GM12878 (cell line): Measurements from ENCODE around the gene CDKL4. TPM values are rescaled to one million over a fixed set of nuclear protein-coding genes. Genes with fewer than 3 reads are reported as not detected.

ENCODE experiments used
- ATAC-seq: fragments of 200-7000 bp; cut with Tn5 transposase; 3 replicates; pipeline ENCODE4 v1.9.1; 2020; ENCODE audit warnings: mild to moderate bottlenecking, moderate library complexity
- BruUV-seq: library from RNA; stranded (reverse); fragments of 400-500 nt; replicated peaks from 2 replicates; lab custom pipeline; 2021; lab: Mats Ljungman, UMichigan
- CTCF ChIA-PET: fragments of 300-600 bp; sonication (Branson Sonifier 250); formaldehyde crosslinking; extraction: SDS; loops from one replicate; lab custom pipeline; 2021; ENCODE audit warnings: inconsistent platforms; lab: Yijun Ruan, JAX
- POLR2A ChIA-PET: fragments of 350-600 bp; formaldehyde crosslinking; extraction: SDS; loops from one replicate; lab custom pipeline; 2021; ENCODE audit warnings: inconsistent platforms; lab: Charles Lee
- RAD21 ChIA-PET: fragments of 300-600 bp; sonication (Branson Sonifier 250); formaldehyde crosslinking; loops from one replicate; lab custom pipeline; 2023; ENCODE audit warnings: antibody characterized with exemption; ENCODE audit not compliant: unreplicated experiment; lab: Charles Lee
- SMC1A ChIA-PET: fragments of 300-600 bp; sonication (Branson Sonifier 250); formaldehyde crosslinking; loops from one replicate; lab custom pipeline; 2023; ENCODE audit not compliant: unreplicated experiment, uncharacterized antibody; lab: Charles Lee
- DNase-seq: peaks from one replicate; pipeline ENCODE4 v3.0.0-alpha.2; 2011; ENCODE audit warnings: low read depth, low spot score
- FAIRE-seq: peaks from 3 replicates; lab custom pipeline; 2011; peaks lifted over from hg19 to GRCh38; lab: Jason Lieb, UNC
- H2AFZ ChIP-seq: 2 replicates; pipeline ENCODE4 v1.6.0; 2011; ENCODE audit warnings: low read depth, low read length, control low read depth; ENCODE audit not compliant: control insufficient read depth
- H3K27ac ChIP-seq: 2 replicates; pipeline ENCODE4 v1.5.1; 2011; ENCODE audit warnings: control low read depth; ENCODE audit not compliant: control insufficient read depth, insufficient read depth
- H3K27me3 ChIP-seq, 2 experiments: replicated peaks in 1 of 2; 2 replicates each; pipeline versions ENCODE4 v1.6.0 to v1.6.1; 2011; ENCODE audit warnings: low read length in 1 of 2; ENCODE audit not compliant: control insufficient read depth in 2 of 2, insufficient read depth in 2 of 2
- H3K36me3 ChIP-seq, 2 experiments: 2 replicates each; pipeline ENCODE4 v1.5.1; 2011; ENCODE audit warnings: low read length in 1 of 2; ENCODE audit not compliant: control insufficient read depth in 2 of 2, insufficient read depth in 2 of 2
- H3K4me1 ChIP-seq: 2 replicates; pipeline ENCODE4 v1.6.1; 2011; ENCODE audit warnings: mild to moderate bottlenecking, low read length, moderate library complexity, mixed read lengths; ENCODE audit not compliant: control insufficient read depth, insufficient read depth
- H3K4me2 ChIP-seq: 2 replicates; pipeline ENCODE4 v1.6.0; 2011; ENCODE audit warnings: control low read depth; ENCODE audit not compliant: control insufficient read depth, insufficient read depth
- H3K4me3 ChIP-seq: fragments of 200-600 bp; sonication (generic); 2 replicates; pipeline ENCODE4 v1.5.1; 2016
- H3K79me2 ChIP-seq: 2 replicates; pipeline ENCODE4 v1.6.0; 2011; ENCODE audit warnings: low read length; ENCODE audit not compliant: control insufficient read depth, insufficient read depth
- H3K9ac ChIP-seq: 2 replicates; pipeline ENCODE4 v1.8.0; 2011; ENCODE audit warnings: low read length, control low read depth, mixed read lengths; ENCODE audit not compliant: control insufficient read depth, insufficient read depth
- H3K9me3 ChIP-seq: replicated peaks from 3 replicates; pipeline ENCODE4 v1.5.1; 2011; ENCODE audit warnings: mild to moderate bottlenecking, low read length; ENCODE audit not compliant: control insufficient read depth, insufficient read depth
- H4K20me1 ChIP-seq: 2 replicates; pipeline ENCODE4 v1.6.0; 2011; ENCODE audit not compliant: control insufficient read depth, insufficient read depth
- CHD4 ChIP-seq: fragments of 200-600 bp; sonication (generic); IDR thresholded peaks from 2 replicates; pipeline ENCODE4 v1.6.1; 2016; ENCODE audit warnings: mild to moderate bottlenecking
- EED ChIP-seq: sonication (generic); IDR thresholded peaks from 2 replicates; pipeline ENCODE4 v1.6.1; 2016; ENCODE audit warnings: antibody characterized with exemption, low read depth
- NBN ChIP-seq: fragments of 450-650 bp; IDR thresholded peaks from 2 replicates; pipeline ENCODE4 v1.6.1; 2016
- SMARCA5 ChIP-seq: fragments of 450-650 bp; IDR thresholded peaks from 2 replicates; pipeline ENCODE4 v1.6.1; 2017; ENCODE audit warnings: mild to moderate bottlenecking
- ZNF274 ChIP-seq: IDR thresholded peaks from one replicate; pipeline ENCODE4 v1.8.0; 2011; ENCODE audit not compliant: insufficient read length, insufficient read depth
- ZNF384 ChIP-seq: IDR thresholded peaks from 2 replicates; pipeline ENCODE4 v1.6.1; 2012; ENCODE audit warnings: low read depth, mild to moderate bottlenecking, low read length, improper control_type of control experiment, borderline replicate concordance
- ZNF622 ChIP-seq: fragments of 450-650 bp; IDR thresholded peaks from 2 replicates; pipeline ENCODE4 v1.6.1; 2017; ENCODE audit warnings: mild to moderate bottlenecking, inconsistent platforms
- WGBS: methylation state at CpG from one replicate; pipeline ENCODE4 v1.1.6; 2016; ENCODE audit warnings: low lambda C conversion rate; ENCODE audit not compliant: insufficient replicate concordance, insufficient coverage; ENCODE audit errors: missing lambda C conversion rate; 5-methylcytosine and 5-hydroxymethylcytosine counted together
- in situ Hi-C: fragments of 300-500 bp; cut with MboI; formaldehyde crosslinking; loops from 9 replicates; pipeline ENCODE4 v1.14.3; 2018; ENCODE audit warnings: mixed read lengths
- intact Hi-C: fragments of 100-400 bp; cut with micrococcal nuclease; formaldehyde crosslinking; loops from one replicate; pipeline ENCODE4 v1.14.2; 2022; ENCODE audit not compliant: unreplicated experiment
- polyA plus RNA-seq, 11 experiments: library from polyadenylated mRNA; depleted of rRNA in 4 of 11; unstranded in 6 of 11; stranded (reverse) in 5 of 11; fragments of >200 nt; fragmentation: Nextera tagmentation in 4 of 11; fragmentation: Illumina TruSeq in 1 of 11; extraction: Ambion mirVana in 4 of 11; extraction: Trizol in 1 of 11; gene quantifications; 1 replicate in 1 of 11; 2 replicates in 10 of 11; pipeline versions ENCODE4 v1.2.1 to v1.2.3, GENCODE V29; 2011 to 2016; ENCODE audit warnings: inconsistent platforms in 2 of 11, missing spikeins in 2 of 11, low read depth in 1 of 11
- total RNA-seq, 4 experiments: library from RNA; depleted of rRNA in 3 of 4; stranded (reverse); fragments of >200 nt in 3 of 4; fragmentation: Illumina TruSeq in 1 of 4; extraction: Trizol in 1 of 4; gene quantifications; 2 replicates each; pipeline versions ENCODE4 v1.2.1 to v1.2.3, GENCODE V29; 2013 to 2021
- TF ChIP-seq, protein P1 (sequence below): IDR thresholded peaks from 2 replicates; pipeline ENCODE4 v1.6.1; 2012; ENCODE audit warnings: mild to moderate bottlenecking, low read depth, low read length
- TF ChIP-seq, protein P2 (sequence below): fragments of 450-650 bp; IDR thresholded peaks from 2 replicates; pipeline ENCODE4 v1.6.1; 2017; ENCODE audit warnings: mild to moderate bottlenecking, moderate library complexity
- TF ChIP-seq, protein P3 (sequence below): IDR thresholded peaks from 2 replicates; pipeline ENCODE4 v1.6.1; 2011; ENCODE audit warnings: mild to moderate bottlenecking, low read depth, low read length, moderate library complexity; ENCODE audit not compliant: insufficient replicate concordance

CDKL4 gene
- total and polyA plus RNA-seq, 10 of the 15 experiments (the other 5 are each of a cell fraction or from before 2014, with no cell fraction given), result not detected

DNA sequence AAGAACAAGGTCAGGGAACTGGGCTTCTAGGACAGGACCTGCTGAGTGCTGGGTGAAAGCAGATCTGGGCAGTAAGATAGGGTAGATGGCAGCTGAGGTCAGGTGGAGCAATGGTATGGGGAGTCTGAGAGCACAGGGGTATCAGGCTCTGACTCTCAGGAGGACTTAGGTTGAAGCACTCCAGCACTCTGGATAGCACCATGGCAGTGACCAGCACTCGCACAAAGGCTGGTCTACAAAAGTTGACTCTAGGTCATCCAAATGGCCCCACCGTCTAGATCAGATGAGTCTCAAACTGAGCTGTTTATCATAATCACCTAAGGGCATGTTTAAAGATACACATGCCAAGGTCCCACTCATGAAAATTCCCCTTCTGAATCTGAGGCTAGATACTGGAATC, 60.1 kb downstream of the CDKL4 start:
- TF ChIP-seq, protein P1, sequence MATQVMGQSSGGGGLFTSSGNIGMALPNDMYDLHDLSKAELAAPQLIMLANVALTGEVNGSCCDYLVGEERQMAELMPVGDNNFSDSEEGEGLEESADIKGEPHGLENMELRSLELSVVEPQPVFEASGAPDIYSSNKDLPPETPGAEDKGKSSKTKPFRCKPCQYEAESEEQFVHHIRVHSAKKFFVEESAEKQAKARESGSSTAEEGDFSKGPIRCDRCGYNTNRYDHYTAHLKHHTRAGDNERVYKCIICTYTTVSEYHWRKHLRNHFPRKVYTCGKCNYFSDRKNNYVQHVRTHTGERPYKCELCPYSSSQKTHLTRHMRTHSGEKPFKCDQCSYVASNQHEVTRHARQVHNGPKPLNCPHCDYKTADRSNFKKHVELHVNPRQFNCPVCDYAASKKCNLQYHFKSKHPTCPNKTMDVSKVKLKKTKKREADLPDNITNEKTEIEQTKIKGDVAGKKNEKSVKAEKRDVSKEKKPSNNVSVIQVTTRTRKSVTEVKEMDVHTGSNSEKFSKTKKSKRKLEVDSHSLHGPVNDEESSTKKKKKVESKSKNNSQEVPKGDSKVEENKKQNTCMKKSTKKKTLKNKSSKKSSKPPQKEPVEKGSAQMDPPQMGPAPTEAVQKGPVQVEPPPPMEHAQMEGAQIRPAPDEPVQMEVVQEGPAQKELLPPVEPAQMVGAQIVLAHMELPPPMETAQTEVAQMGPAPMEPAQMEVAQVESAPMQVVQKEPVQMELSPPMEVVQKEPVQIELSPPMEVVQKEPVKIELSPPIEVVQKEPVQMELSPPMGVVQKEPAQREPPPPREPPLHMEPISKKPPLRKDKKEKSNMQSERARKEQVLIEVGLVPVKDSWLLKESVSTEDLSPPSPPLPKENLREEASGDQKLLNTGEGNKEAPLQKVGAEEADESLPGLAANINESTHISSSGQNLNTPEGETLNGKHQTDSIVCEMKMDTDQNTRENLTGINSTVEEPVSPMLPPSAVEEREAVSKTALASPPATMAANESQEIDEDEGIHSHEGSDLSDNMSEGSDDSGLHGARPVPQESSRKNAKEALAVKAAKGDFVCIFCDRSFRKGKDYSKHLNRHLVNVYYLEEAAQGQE, result peak; percentile 54; the same call in 1 of the 2 replicates
- TF ChIP-seq SMARCA5, result no peak
- ChIA-PET RAD21 (no interaction called here), SMC1A (no interaction called here), CTCF (no interaction called here), POLR2A (no interaction called here)
- no peaks in the 10 kb centered on the region for H3K4me1 ChIP-seq
- intact Hi-C loops, result no loop called here
- no peak overlapping the region for H3K9ac ChIP-seq
- no peak for DNase-seq
- no peaks in the 10 kb centered on the region for H3K27me3 ChIP-seq
- no peak for ATAC-seq
- in situ Hi-C loops, result no loop called here
- H3K4me2 ChIP-seq, result no peak overlapping the region
- no peak overlapping the region for H3K4me3 ChIP-seq
- H3K27ac ChIP-seq, result no peak overlapping the region
- H4K20me1 ChIP-seq, result no peaks in the 10 kb centered on the region
- no peaks in the 10 kb centered on the region for H3K36me3 ChIP-seq
- no peaks in the 10 kb centered on the region for H3K9me3 ChIP-seq
- no peak for FAIRE-seq
- H2AFZ ChIP-seq, result no peak overlapping the region
- H3K79me2 ChIP-seq, result no peaks in the 10 kb centered on the region
- WGBS, result 66% methylated on average over 2 of the region's 2 CpGs
- no TSS peak for BruUV-seq

DNA sequence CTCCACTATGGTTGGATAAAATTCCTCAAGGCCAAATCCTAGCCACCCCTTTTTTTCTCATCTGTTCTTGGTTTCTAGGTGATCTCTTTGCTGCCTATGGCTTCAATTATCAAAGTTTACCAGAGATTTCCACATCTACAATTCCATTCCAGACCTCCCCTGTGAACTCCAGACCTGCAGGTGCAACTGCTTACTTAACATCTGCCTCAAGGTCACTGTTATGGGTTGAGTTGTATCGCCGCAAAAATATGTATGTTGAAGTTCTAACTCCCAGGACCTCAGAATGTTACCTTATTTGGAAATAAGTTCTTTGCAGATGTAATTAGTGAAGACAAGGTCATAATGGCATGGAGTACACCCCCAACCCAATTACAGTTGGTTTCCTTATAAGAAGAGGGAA, 62.5 kb downstream of the CDKL4 start:
- BruUV-seq, result no TSS peak
- intact Hi-C loops (no loop called here), in situ Hi-C loops (no loop called here)
- WGBS, result 97% methylated on average over 2 of the region's 2 CpGs
- RAD21 ChIA-PET, result no interaction called here
- no peaks in the 10 kb centered on the region for H3K9me3 ChIP-seq
- POLR2A ChIA-PET, result no interaction called here
- H4K20me1 ChIP-seq, result no peaks in the 10 kb centered on the region
- H3K4me2 ChIP-seq, result no peak overlapping the region
- no peak overlapping the region for H2AFZ ChIP-seq
- SMC1A ChIA-PET, result no interaction called here
- CTCF ChIA-PET, result no interaction called here
- H3K9ac ChIP-seq, result no peak overlapping the region
- no peaks in the 10 kb centered on the region for H3K36me3 ChIP-seq
- H3K4me1 ChIP-seq, result no peaks in the 10 kb centered on the region
- ATAC-seq (no peak), FAIRE-seq (no peak), DNase-seq (no peak)
- no peak overlapping the region for H3K4me3 ChIP-seq
- H3K27me3 ChIP-seq, result no peaks in the 10 kb centered on the region
- H3K79me2 ChIP-seq, result no peaks in the 10 kb centered on the region
- no peak overlapping the region for H3K27ac ChIP-seq
- TF ChIP-seq, protein P2, sequence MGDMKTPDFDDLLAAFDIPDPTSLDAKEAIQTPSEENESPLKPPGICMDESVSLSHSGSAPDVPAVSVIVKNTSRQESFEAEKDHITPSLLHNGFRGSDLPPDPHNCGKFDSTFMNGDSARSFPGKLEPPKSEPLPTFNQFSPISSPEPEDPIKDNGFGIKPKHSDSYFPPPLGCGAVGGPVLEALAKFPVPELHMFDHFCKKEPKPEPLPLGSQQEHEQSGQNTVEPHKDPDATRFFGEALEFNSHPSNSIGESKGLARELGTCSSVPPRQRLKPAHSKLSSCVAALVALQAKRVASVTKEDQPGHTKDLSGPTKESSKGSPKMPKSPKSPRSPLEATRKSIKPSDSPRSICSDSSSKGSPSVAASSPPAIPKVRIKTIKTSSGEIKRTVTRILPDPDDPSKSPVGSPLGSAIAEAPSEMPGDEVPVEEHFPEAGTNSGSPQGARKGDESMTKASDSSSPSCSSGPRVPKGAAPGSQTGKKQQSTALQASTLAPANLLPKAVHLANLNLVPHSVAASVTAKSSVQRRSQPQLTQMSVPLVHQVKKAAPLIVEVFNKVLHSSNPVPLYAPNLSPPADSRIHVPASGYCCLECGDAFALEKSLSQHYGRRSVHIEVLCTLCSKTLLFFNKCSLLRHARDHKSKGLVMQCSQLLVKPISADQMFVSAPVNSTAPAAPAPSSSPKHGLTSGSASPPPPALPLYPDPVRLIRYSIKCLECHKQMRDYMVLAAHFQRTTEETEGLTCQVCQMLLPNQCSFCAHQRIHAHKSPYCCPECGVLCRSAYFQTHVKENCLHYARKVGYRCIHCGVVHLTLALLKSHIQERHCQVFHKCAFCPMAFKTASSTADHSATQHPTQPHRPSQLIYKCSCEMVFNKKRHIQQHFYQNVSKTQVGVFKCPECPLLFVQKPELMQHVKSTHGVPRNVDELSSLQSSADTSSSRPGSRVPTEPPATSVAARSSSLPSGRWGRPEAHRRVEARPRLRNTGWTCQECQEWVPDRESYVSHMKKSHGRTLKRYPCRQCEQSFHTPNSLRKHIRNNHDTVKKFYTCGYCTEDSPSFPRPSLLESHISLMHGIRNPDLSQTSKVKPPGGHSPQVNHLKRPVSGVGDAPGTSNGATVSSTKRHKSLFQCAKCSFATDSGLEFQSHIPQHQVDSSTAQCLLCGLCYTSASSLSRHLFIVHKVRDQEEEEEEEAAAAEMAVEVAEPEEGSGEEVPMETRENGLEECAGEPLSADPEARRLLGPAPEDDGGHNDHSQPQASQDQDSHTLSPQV, result no peak
- no peak for TF ChIP-seq ZNF274
- no peak for TF ChIP-seq CHD4
- TF ChIP-seq, protein P3, sequence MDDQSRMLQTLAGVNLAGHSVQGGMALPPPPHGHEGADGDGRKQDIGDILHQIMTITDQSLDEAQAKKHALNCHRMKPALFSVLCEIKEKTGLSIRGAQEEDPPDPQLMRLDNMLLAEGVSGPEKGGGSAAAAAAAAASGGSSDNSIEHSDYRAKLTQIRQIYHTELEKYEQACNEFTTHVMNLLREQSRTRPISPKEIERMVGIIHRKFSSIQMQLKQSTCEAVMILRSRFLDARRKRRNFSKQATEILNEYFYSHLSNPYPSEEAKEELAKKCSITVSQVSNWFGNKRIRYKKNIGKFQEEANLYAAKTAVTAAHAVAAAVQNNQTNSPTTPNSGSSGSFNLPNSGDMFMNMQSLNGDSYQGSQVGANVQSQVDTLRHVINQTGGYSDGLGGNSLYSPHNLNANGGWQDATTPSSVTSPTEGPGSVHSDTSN, result no peak
- no peak for TF ChIP-seq EED
- no peak for TF ChIP-seq ZNF384
- TF ChIP-seq ZNF622, result no peak
- no peak for TF ChIP-seq NBN
